Endothelial cell of umbilical vein (primary cell): Measurements from ENCODE around the gene LMNA. TPM values are rescaled to one million over a fixed set of nuclear protein-coding genes. Genes with fewer than 3 reads are reported as not detected.

ENCODE experiments used
- BruUV-seq: library from RNA; stranded (reverse); fragments of 400-500 nt; replicated peaks from 2 replicates; lab custom pipeline; 2021; lab: Mats Ljungman, UMichigan
- CTCF ChIA-PET: fragments of 300-600, 350-600 bp; sonication (Branson Sonifier 250); formaldehyde crosslinking; loops from one replicate; lab custom pipeline; 2021; ENCODE audit warnings: antibody characterized with exemption, inconsistent platforms; lab: Charles Lee
- POLR2A ChIA-PET: fragments of 300-600, 350-600 bp; sonication (Branson Sonifier 250); formaldehyde crosslinking; loops from one replicate; lab custom pipeline; 2021; ENCODE audit warnings: antibody characterized with exemption, inconsistent platforms; lab: Charles Lee
- DNase-seq: peaks from one replicate; pipeline ENCODE4 v3.0.0-alpha.2; 2011; ENCODE audit warnings: low read depth, low spot score
- FAIRE-seq: peaks from 2 replicates; lab custom pipeline; 2011; peaks lifted over from hg19 to GRCh38; lab: Jason Lieb, UNC
- H2AFZ ChIP-seq: 2 replicates; pipeline ENCODE4 v1.6.0; 2012; ENCODE audit warnings: low read depth, low read length, control low read depth, inconsistent platforms
- H3K27ac ChIP-seq: 2 replicates; pipeline ENCODE4 v1.5.1; 2011; ENCODE audit warnings: low read depth, mild to moderate bottlenecking, control low read depth, low read length, moderate library complexity; ENCODE audit not compliant: insufficient read depth
- H3K27me3 ChIP-seq, 2 experiments: 2 replicates each; pipeline versions ENCODE4 v1.6.0 to v1.6.1; 2011; ENCODE audit warnings: low read length in 2 of 2, mixed read lengths in 1 of 2; ENCODE audit not compliant: control insufficient read depth in 2 of 2, insufficient read depth in 2 of 2
- H3K36me3 ChIP-seq, 2 experiments: 2 replicates in 1 of 2; 3 replicates in 1 of 2; pipeline ENCODE4 v1.5.1; 2011; ENCODE audit warnings: low read length in 2 of 2, mild to moderate bottlenecking in 1 of 2, moderate library complexity in 1 of 2; ENCODE audit not compliant: control insufficient read depth in 2 of 2, insufficient read depth in 2 of 2; ENCODE audit errors: extremely low read depth in 1 of 2
- H3K4me1 ChIP-seq: 3 replicates; pipeline ENCODE4 v1.5.1; 2011; ENCODE audit warnings: mild to moderate bottlenecking, low read length; ENCODE audit not compliant: control insufficient read depth, insufficient read depth; ENCODE audit errors: extremely low read depth
- H3K4me2 ChIP-seq: 2 replicates; pipeline ENCODE4 v1.6.1; 2011; ENCODE audit warnings: low read length, control low read depth, mixed read lengths; ENCODE audit not compliant: insufficient read depth
- H3K4me3 ChIP-seq, 3 experiments: fragments of 200-600 bp in 1 of 3; sonication (generic), shearing (Covaris generic) in 1 of 3; replicated peaks in 1 of 3; 2 replicates each; pipeline ENCODE4 v1.5.1; 2011 to 2016; ENCODE audit warnings: control low read depth in 3 of 3, low read length in 3 of 3, mild to moderate bottlenecking in 2 of 3, inconsistent platforms in 1 of 3, low read depth in 1 of 3, moderate library complexity in 1 of 3; ENCODE audit not compliant: insufficient read depth in 1 of 3
- H3K79me2 ChIP-seq: 2 replicates; pipeline ENCODE4 v1.6.0; 2012; ENCODE audit warnings: low read length, inconsistent platforms; ENCODE audit not compliant: control insufficient read depth, insufficient read depth
- H3K9ac ChIP-seq: replicated peaks from 2 replicates; pipeline ENCODE3; 2011; ENCODE audit warnings: low read length, control low read depth; ENCODE audit not compliant: insufficient read depth; ENCODE audit errors: extremely low read depth
- H3K9me1 ChIP-seq: replicated peaks from 3 replicates; pipeline ENCODE4 v1.6.0; 2011; ENCODE audit warnings: mild to moderate bottlenecking, low read length; ENCODE audit not compliant: control insufficient read depth, insufficient read depth; ENCODE audit errors: extremely low read depth
- H3K9me3 ChIP-seq: replicated peaks from 2 replicates; pipeline ENCODE4 v1.5.1; 2012; ENCODE audit warnings: low read length, inconsistent platforms; ENCODE audit not compliant: control insufficient read depth, insufficient read depth
- H4K20me1 ChIP-seq: replicated peaks from 2 replicates; pipeline ENCODE3; 2011; ENCODE audit warnings: mild to moderate bottlenecking, low read length; ENCODE audit not compliant: control insufficient read depth, insufficient read depth; ENCODE audit errors: extremely low read depth
- EZH2 ChIP-seq: IDR thresholded peaks from 2 replicates; pipeline ENCODE4 v1.6.1; 2012; ENCODE audit warnings: borderline replicate concordance, low read depth, mild to moderate bottlenecking, moderate library complexity, low read length, inconsistent platforms; ENCODE audit not compliant: severe bottlenecking
- FOS ChIP-seq: IDR thresholded peaks from 2 replicates; pipeline ENCODE4 v1.6.1; 2011; ENCODE audit warnings: mild to moderate bottlenecking, low read length, moderate library complexity, borderline replicate concordance; ENCODE audit not compliant: insufficient read depth
- GATA2 ChIP-seq: IDR thresholded peaks from 2 replicates; pipeline ENCODE4 v1.7.0; 2011; ENCODE audit warnings: low read depth, mild to moderate bottlenecking, moderate library complexity, mixed read lengths, low read length; ENCODE audit not compliant: insufficient read length, insufficient read depth
- JUN ChIP-seq: IDR thresholded peaks from 2 replicates; pipeline ENCODE4 v1.6.1; 2011; ENCODE audit warnings: borderline replicate concordance, low read depth; ENCODE audit not compliant: insufficient read length, insufficient read depth
- MYC ChIP-seq: IDR thresholded peaks from one replicate; pipeline ENCODE4 v1.6.1; 2011; ENCODE audit warnings: mild to moderate bottlenecking, low read depth, low read length
- POLR2A ChIP-seq: IDR thresholded peaks from 2 replicates; pipeline ENCODE4 v1.6.1; 2012; ENCODE audit warnings: low read depth, mild to moderate bottlenecking, control low read depth, low read length
- POLR2AphosphoS5 ChIP-seq: IDR thresholded peaks from 2 replicates; pipeline ENCODE4 v1.6.1; 2012; ENCODE audit warnings: low read depth, mild to moderate bottlenecking, control low read depth, low read length, moderate library complexity; ENCODE audit not compliant: insufficient read depth
- dilution Hi-C: fragments of 300-500 bp; cut with MboI; formaldehyde crosslinking; loops from one replicate; pipeline ENCODE4 v1.15.0; 2019; ENCODE audit warnings: low sequenced_read_pairs; ENCODE audit not compliant: extremely low pct_ligation_motif_present
- intact Hi-C: fragments of 100-400 bp; cut with micrococcal nuclease; formaldehyde crosslinking; loops from one replicate; pipeline ENCODE4 v1.10.0; 2022
- polyA plus RNA-seq, 4 experiments: library from polyadenylated mRNA; depleted of rRNA in 3 of 4; stranded (reverse) in 3 of 4; unstranded in 1 of 4; fragments of >200 nt; gene quantifications; 2 replicates each; pipeline versions ENCODE4 v1.2.1 to v1.2.3, GENCODE V29; 2011 to 2012; ENCODE audit warnings: missing spikeins in 1 of 4
- total RNA-seq: library from RNA; stranded (reverse); gene quantifications from 2 replicates; pipeline ENCODE4 v1.2.3, GENCODE V29; 2021
- TF ChIP-seq, protein P1 (sequence below), 2 donors: IDR thresholded peaks; 1 replicate in 1 of 2; 2 replicates in 1 of 2; pipeline ENCODE4 v1.5.1; 2011; ENCODE audit warnings: low read length in 2 of 2, mild to moderate bottlenecking in 2 of 2, moderate library complexity in 2 of 2, control low read depth in 1 of 2, inconsistent platforms in 1 of 2, low read depth in 1 of 2; ENCODE audit not compliant: insufficient read depth in 1 of 2; ENCODE audit errors: extremely low read depth in 1 of 2
- TF ChIP-seq, protein P2 (sequence below): IDR thresholded peaks from 2 replicates; pipeline ENCODE4 v1.6.1; 2011; ENCODE audit not compliant: insufficient read depth, insufficient read length

Gene LMNA
- total and polyA plus RNA-seq, 2 donors (not counting 3 experiments of a cell fraction or from before 2014, with no cell fraction given) = 371 to 742 TPM

DNA sequence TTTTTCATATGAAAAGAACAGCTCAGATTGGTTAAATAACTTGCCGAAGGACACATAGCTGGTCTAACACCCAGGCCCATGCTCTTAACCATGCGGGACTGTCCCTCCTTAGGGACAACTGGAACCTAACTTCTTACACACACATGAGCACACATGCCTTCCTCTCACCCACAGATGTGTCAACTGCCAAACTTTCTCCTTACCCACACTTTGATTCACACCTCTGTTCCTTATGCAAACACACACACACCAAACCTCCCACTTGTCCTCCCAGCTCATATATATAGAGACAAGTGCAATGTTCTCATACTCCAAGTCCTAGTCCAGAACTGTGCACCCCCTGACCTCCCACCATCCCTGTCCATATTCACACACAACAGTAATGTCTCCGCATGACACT, 49.3 kb upstream of the LMNA start:
- Histone ChIP-seq H3K4me2 (no peak overlapping the region), H3K9ac (no peak overlapping the region), H3K4me1 (peaks cover 6% of the 10 kb centered on the region), H4K20me1 (no peaks in the 10 kb centered on the region), H3K9me3 (no peaks in the 10 kb centered on the region), H3K4me3 (no peak overlapping the region), H3K79me2 (no peaks in the 10 kb centered on the region), H3K27ac (no peak overlapping the region), H3K27me3 (no peaks in the 10 kb centered on the region), H3K9me1 (no peaks in the 10 kb centered on the region), H2AFZ (no peak overlapping the region), H3K36me3 (no peaks in the 10 kb centered on the region)
- FAIRE-seq (no peak), DNase-seq (no peak)
- dilution Hi-C loops = no loop called here
- ChIA-PET POLR2A (interaction anchor here (0.5 kb wide), 1 partner anchor 26 kb away, joined by 4 read pairs; no protein-coding TSS in a partner anchor), CTCF (interaction anchor here (1.7 to 4.1 kb wide), 5 partner anchors 13 to 127 kb away, joined by 8 to 92 read pairs (median 14); partner anchors contain the start of gene SSR2)
- no TSS peak for BruUV-seq
- intact Hi-C loops = no loop called here
- TF ChIP-seq EZH2 (no peak), GATA2 (no peak), POLR2A (no peak), JUN (no peak), FOS (no peak), POLR2AphosphoS5 (no peak), MYC (no peak)
- TF ChIP-seq, protein P1, sequence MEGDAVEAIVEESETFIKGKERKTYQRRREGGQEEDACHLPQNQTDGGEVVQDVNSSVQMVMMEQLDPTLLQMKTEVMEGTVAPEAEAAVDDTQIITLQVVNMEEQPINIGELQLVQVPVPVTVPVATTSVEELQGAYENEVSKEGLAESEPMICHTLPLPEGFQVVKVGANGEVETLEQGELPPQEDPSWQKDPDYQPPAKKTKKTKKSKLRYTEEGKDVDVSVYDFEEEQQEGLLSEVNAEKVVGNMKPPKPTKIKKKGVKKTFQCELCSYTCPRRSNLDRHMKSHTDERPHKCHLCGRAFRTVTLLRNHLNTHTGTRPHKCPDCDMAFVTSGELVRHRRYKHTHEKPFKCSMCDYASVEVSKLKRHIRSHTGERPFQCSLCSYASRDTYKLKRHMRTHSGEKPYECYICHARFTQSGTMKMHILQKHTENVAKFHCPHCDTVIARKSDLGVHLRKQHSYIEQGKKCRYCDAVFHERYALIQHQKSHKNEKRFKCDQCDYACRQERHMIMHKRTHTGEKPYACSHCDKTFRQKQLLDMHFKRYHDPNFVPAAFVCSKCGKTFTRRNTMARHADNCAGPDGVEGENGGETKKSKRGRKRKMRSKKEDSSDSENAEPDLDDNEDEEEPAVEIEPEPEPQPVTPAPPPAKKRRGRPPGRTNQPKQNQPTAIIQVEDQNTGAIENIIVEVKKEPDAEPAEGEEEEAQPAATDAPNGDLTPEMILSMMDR (IDR thresholded peaks at IDR 0.05; ENCODE audit: extremely low read depth in 1 of 2, insufficient read depth in 1 of 2, low read depth in 1 of 2, low read length in 2 of 2) = no peak
- TF ChIP-seq, protein P2, sequence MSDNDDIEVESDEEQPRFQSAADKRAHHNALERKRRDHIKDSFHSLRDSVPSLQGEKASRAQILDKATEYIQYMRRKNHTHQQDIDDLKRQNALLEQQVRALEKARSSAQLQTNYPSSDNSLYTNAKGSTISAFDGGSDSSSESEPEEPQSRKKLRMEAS = no peak
